GM21825 (cell line): ENCODE measurements around the gene LYRM7.
A peak's percentile ranks its signal among the peaks of the same experiment; 100 is the strongest.
"Not testable (repeated sequence)": the region's sequence is repeated elsewhere in the genome, so short reads cannot be mapped to it uniquely, and the experiment has no call there.

Experiments used
- ATAC-seq: cut with Tn5 transposase; IDR thresholded peaks from one replicate; pipeline ENCODE4 v1.9.1; 2021; ENCODE audit warnings: mild to moderate bottlenecking, moderate library complexity; ENCODE audit not compliant: unreplicated experiment

Gene LYRM7

GRCh38 chr5:131217791-131218190, 47.0 kb downstream of the LYRM7 start:
- ATAC-seq = no peak

DNA sequence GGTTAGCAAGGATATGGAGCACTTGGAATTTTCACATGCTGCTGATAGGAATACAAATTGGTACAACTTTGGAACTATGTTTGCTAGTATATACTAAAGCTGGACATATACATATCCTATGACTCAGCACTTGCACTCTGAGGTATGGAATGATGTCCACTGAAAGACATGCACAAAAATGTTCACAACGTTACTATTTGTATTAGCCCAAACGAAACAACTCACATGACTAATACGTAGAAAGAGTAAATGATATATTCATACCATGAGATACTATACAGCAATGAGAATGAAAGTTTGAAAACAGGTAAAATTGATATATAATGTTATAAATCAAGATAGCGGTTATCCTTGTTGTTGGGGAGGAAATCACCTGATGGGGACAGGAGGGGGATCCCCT, 47.6 kb downstream of the LYRM7 start:
- ATAC-seq = no peak

DNA sequence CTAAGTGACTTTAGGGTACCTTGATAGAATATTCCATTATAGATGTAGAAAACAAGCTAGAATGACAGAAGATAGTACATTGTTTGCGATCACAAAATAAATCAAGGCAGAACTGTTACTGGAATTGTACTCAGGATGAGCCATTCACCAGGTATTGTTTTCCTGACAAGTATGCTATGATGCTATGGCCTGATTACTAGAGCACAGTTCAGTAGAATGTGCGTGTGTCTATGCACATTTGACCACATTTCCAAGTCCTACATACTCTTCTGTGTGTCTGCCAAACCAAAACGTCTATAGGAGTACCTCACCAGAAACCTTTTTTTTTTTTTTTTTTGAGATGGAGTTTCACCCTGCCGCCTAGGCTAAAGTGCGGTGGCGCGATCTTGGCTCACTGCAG, 49.8 kb downstream of the LYRM7 start:
- ATAC-seq = no peak

- ATAC-seq = no peak
Measured at GRCh38 chr5:131221008-131221703, 50.4 kb downstream of the LYRM7 start.

DNA sequence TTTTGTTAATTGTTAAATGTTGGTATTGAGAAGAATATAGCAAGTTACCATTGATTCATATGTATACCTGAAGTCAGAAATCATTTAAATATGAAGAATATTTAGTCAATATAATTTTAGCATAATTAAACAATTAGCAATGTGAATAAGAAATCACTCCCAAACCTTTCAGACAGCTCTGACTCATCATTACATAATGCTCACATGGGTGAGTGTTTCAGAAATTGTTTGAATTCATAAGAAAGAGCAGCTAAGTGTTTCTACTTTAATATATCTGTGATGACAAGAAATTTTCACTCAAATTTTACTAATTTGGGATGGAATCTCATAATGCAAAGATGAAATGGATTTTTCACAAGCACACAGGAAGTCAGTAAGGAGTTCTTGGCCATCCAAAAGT, 51.1 kb downstream of the LYRM7 start:
- no peak for ATAC-seq

DNA sequence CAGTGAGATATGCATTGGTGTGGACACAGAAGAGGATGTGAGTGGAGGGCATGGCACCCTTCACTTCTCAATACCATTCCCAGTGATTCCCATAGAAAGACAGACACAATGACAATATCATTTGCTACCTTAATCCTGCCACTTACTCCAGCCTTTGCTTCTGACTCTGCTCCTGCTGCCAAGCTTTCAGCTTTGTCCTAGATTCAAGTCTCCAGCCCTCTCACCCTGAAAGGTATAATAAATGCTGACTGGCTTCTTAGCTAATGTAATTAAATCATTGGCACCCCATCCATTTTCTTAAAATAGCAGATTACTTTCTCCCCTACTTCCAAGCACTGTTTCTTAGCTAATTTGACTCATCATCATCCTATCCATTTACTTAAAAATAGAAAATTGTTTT, 52.0 kb downstream of the LYRM7 start:
- ATAC-seq = no peak

DNA sequence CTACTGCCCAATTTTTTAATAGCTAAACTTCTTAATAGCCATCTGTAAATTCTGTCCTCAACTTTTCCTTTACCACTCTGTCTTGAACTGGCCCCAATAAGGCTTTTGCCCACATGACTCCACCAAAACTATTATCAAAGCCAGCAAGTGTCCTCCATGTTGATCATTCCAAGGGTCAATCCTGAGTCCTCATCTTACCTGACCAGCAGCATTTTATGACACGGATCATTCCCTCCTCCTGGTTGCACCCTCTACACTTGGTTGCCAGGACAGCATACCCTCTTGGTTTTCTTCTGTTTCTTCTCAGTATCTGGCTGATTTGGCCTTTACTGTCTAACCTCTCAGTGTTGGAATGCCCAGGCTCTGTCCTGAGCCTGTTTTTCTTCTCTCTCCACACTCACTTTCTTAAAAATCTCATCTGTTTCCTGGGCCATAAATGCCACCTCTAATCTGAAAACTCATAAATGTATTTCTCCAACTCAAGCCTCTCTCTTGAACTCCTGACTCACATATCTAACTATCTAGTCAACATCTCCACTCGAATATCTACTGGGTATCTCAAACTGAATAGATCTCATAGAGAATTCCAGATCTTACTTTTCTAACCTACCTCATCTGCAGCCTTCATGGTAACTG, 53.1 kb downstream of the LYRM7 start:
- ATAC-seq = no peak

- ATAC-seq = peak; percentile 84
Measured at GRCh38 chr5:131224387-131225201, 53.9 kb downstream of the LYRM7 start.

GRCh38 chr5:131225282-131225974, 54.7 kb downstream of the LYRM7 start:
- ATAC-seq = no peak

DNA sequence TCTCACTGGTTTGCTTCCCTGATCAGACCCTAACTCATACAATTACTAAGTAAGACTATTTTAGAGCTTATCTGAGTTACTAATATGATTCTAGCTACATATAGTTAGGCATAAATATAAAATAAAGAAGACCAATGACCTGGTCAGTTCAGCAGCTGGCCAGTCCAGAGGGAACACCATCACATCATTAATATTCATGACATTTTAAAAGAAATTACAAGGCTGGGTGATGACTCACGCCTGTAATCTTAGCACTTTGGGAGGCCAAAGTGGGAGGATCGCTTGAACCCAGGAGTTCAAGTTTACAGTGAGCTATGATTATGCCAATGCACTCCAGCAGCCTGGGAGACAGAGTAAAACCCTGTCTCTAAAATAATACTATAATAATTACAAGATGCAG, 56.2 kb downstream of the LYRM7 start:
- ATAC-seq = no peak

- no peak for ATAC-seq
Measured at GRCh38 chr5:131228646-131229045, 57.9 kb downstream of the LYRM7 start.

DNA sequence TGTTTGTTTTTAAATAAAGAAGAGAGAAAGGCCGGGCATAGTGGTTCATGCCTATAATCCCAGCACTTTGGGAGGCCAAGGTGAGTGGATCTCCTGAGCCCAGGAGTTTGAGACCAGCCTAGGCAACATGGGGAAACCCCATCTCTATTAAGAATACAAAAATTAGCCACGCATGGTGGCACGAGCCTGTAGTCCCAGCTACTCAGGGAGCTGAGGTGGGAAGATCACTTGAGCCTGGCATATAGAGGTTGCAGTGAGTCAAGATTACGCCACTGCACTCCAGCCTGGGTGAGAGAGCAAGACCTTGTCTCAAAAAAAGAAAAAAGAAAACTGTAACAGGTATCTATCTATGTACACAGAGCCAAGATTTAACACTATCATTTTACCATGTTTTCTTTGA, 58.9 kb downstream of the LYRM7 start:
- ATAC-seq = no peak

DNA sequence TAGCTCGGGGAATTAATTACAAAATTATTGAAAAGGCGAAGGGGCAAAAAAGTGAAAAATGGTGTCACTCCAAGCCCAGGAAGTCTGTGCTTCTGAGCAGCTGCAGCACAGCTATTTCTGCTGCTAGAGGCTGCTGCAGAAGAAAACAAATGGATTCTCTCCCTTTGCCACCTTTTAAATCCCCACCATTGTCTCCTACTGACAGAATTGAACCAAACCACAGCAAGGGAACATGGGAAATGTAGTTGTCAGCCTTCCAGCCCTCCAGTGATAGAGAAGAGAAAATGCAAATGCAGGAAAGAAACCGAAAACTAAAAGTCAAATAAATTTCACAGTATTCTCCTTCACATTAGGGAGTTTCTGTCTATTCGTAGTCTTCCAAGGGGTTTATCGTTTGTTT, 59.7 kb downstream of the LYRM7 start:
- peak; percentile 62 for ATAC-seq

- ATAC-seq = no peak
Measured at GRCh38 chr5:131239686-131240085, 68.9 kb downstream of the LYRM7 start.

DNA sequence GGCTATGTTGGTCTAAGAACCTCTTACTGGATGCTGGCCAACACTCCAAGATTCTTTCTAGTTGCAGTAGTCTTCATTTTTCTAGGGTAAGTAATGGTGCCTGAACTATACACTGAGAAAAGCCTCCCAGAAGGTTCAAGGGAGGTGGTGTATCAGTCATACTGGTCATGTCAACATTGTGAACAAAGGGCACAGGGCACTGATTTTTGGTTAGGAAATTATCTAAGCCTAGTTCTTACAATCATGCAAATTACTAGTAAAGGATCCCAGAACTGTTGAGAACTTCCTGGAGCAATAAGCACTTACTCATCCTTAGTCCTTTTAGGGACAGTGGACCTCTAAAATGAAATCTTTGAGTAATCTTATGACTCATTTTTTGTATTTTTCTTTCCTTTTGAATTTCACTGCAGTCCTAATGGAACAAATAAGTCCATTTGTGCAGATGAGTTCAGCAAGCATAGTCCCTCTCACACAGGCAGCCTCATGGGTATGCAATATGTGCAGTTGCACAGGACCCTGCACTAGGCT, 72.0 kb downstream of the LYRM7 start:
- no peak for ATAC-seq

DNA sequence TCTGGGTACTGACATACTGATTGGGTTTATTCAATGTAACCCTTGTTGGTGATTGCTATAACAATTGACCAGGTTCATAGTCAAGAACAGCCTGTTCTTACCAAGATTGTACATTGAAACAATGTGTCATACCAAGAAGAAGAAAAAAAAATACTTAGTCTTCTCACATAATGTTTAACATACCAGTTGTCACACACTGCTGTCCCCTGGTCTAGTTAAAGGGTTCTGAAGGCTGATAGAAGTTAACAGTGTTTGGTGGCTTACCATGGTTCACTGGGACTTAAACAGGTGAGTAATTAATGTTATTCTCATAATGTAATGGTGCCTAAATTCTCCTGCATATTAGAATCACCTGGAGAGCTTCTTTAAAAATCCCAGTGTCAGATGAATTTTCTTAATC, 74.6 kb downstream of the LYRM7 start:
- ATAC-seq = peak; percentile 42

DNA sequence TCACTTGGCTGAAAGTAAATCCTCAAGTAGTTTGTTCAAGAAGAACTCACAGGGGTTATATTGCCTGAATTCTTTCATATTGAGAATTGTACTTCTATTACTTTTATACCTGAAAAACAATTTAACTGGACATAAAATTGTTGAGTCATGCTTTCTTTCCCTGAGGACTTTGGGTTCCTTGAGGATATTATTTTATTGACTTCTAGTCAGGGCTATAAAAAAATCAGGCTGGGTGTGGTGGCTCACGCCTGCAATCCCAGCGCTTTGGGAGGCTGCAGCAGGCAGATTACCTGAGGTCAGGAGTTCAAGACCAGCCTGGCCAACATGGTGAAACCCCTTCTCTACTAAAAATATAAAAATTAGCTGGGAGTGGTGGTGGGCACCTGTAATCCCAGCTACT, 75.2 kb downstream of the LYRM7 start:
- ATAC-seq = no peak

DNA sequence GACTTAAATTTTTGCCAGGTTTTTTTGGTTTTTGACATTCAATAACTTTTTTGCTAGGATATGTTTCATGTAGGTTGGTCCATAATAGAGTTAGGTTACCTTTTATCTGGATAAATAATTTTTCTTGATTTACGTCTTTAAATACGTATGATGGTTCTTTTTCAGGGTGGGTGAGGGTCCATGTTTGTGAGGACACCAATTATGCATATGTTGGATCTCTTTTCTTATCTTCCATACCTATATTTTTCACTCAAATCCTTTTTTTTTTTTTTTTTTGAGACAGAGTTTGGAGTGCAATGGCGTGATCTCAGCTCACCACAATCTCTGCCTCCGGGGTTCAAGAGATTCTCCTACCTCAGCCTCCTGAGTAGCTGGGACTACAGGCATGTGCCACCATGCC, 75.8 kb downstream of the LYRM7 start:
- ATAC-seq = no peak

DNA sequence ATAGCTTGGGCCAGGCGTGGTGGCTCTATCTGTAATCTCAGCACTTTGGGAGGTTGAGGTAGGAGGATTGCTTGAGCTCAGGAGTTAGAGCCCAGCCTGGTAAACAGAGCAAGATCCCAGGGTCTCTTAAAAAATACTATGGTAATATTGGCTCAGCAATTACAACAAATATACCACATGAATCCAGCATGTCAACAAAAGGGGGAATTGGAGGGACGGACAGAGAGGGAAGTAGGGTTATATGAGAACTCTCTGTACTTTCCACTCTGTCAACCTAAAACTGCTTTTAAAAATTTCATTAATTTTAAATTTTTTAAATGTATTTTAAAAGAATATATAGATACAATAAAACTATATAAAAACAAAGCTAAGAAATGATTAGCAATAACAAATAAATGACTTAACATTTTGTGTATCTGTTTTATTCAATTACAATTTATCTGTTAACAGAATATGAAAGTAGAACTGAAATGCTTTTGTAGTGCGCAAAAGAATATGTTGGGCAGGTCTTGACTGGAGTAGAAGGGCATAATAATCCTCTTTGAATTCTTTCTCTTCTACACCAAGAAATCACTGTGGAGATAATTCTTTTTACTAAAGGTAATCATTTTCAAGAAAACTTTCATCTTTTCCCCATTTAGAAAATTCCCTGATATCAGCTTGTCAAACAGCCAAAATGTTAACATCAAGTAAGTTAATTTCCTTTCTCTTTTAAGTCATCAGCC, 80.2 kb downstream of the LYRM7 start:
- ATAC-seq = no peak

DNA sequence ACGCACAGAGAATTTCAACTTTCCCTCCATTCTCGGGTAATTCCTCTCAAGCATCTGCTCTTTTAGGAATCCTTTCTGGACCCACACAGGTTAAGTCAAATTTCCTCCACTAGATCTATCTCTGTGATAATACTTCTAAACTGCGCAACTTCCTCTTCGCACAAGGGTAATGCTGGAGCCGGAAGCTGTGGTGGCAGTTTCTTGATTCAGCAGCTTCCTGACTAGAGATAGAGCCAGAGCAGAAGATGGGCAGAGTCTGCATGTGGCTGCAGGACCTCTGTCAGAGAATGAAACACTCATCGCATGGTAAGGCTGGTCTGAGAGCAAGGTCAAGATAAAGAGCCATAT, 82.1 kb downstream of the LYRM7 start:
- peak; percentile 81 for ATAC-seq

DNA sequence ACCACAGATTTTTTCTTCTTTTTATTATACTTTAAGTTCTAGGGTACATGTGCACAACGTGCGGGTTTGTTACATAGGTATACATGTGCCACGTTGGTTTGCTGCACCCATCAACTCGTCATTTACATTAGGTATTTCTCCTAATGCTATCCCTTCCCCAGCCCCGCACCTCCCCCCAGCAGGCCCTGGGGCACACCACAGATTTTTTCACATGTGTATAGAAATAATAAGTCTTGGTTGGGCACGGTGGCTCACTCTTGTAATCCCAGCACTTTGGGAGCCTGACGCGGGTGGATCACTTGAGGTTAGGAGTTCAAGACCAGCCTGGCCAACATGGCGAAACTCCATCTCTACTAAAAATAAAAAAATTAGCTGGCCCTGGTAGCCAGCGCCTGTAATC, 83.3 kb downstream of the LYRM7 start:
- ATAC-seq = not testable (repeated sequence)
